IMR-90 (cell line): ENCODE results near the gene RIPK3. TPM values are rescaled to one million over a fixed set of nuclear protein-coding genes. Genes with fewer than 3 reads are reported as not detected.

Experiments used
- ATAC-seq: fragments of 200-7000 bp; cut with Tn5 transposase; 2 replicates; pipeline ENCODE4 v1.9.1; 2020; ENCODE audit warnings: low read depth, mild to moderate bottlenecking, moderate library complexity
- BruUV-seq: library from RNA; stranded (reverse); fragments of 400-500 nt; replicated peaks from 2 replicates; lab custom pipeline; 2021; lab: Mats Ljungman, UMichigan
- CTCF ChIA-PET: fragments of 300-600 bp; formaldehyde crosslinking; extraction: SDS; loops from one replicate; lab custom pipeline; 2021; ENCODE audit warnings: antibody characterized with exemption; lab: Yijun Ruan, JAX
- POLR2A ChIA-PET: fragments of 300-600 bp; sonication (Branson Sonifier 250); formaldehyde crosslinking; loops from one replicate; lab custom pipeline; 2022; ENCODE audit warnings: antibody characterized with exemption; ENCODE audit not compliant: unreplicated experiment; lab: Charles Lee
- DNase-seq: peaks from one replicate; pipeline ENCODE4 v3.0.0; 2013
- H2AFZ ChIP-seq: replicated peaks from 2 replicates; pipeline ENCODE3; 2013; ENCODE audit warnings: low read length, mild to moderate bottlenecking; ENCODE audit not compliant: poor library complexity
- H2AK5ac ChIP-seq: 2 replicates; pipeline ENCODE4 v1.6.1; 2013; ENCODE audit warnings: low read depth, low read length, inconsistent platforms
- H2AK9ac ChIP-seq: replicated peaks from 2 replicates; pipeline ENCODE3; 2013; ENCODE audit warnings: mild to moderate bottlenecking, low read depth, low read length, moderate library complexity; ENCODE audit not compliant: poor library complexity
- H2BK120ac ChIP-seq: 2 replicates; pipeline ENCODE4 v1.6.1; 2013; ENCODE audit warnings: low read depth, low read length, inconsistent platforms
- H2BK15ac ChIP-seq: 3 replicates; pipeline ENCODE4 v1.6.1; 2013; ENCODE audit warnings: low read depth, low read length, inconsistent platforms
- H2BK20ac ChIP-seq: 2 replicates; pipeline ENCODE4 v1.6.1; 2013; ENCODE audit warnings: low read depth, mild to moderate bottlenecking, inconsistent platforms, low read length, moderate library complexity
- H2BK5ac ChIP-seq: 2 replicates; pipeline ENCODE4 v1.6.1; 2013; ENCODE audit warnings: mild to moderate bottlenecking, low read depth, low read length, inconsistent platforms; ENCODE audit not compliant: poor library complexity, severe bottlenecking
- H3K14ac ChIP-seq: replicated peaks from 2 replicates; pipeline ENCODE4 v1.6.1; 2013; ENCODE audit warnings: low read depth, low read length, inconsistent platforms
- H3K18ac ChIP-seq: 2 replicates; pipeline ENCODE4 v1.6.1; 2013; ENCODE audit warnings: low read depth, low read length, control low read depth
- H3K23ac ChIP-seq: 2 replicates; pipeline ENCODE4 v1.6.1; 2013; ENCODE audit warnings: low read depth, low read length, inconsistent platforms
- H3K27ac ChIP-seq: 2 replicates; pipeline ENCODE4 v1.5.1; 2013; ENCODE audit warnings: mild to moderate bottlenecking, control low read depth, low read length; ENCODE audit not compliant: insufficient read depth
- H3K27me3 ChIP-seq: 2 replicates; pipeline ENCODE4 v1.6.1; 2013; ENCODE audit warnings: low read length; ENCODE audit not compliant: control insufficient read depth, insufficient read depth
- H3K36me3 ChIP-seq: 2 replicates; pipeline ENCODE4 v1.6.1; 2013; ENCODE audit warnings: low read length, mixed read lengths; ENCODE audit not compliant: control insufficient read depth, insufficient read depth
- H3K4ac ChIP-seq: 2 replicates; pipeline ENCODE4 v1.6.1; 2013; ENCODE audit warnings: low read depth, low read length, inconsistent platforms
- H3K4me1 ChIP-seq: 2 replicates; pipeline ENCODE4 v1.6.1; 2013; ENCODE audit warnings: low read length, mixed read lengths; ENCODE audit not compliant: control insufficient read depth, insufficient read depth
- H3K4me2 ChIP-seq: 2 replicates; pipeline ENCODE4 v1.6.1; 2013; ENCODE audit warnings: low read depth, mild to moderate bottlenecking, control low read depth, low read length, moderate library complexity
- H3K4me3 ChIP-seq: 2 replicates; pipeline ENCODE4 v1.5.1; 2013; ENCODE audit warnings: low read depth, mild to moderate bottlenecking, control low read depth, low read length, moderate library complexity; ENCODE audit not compliant: insufficient read depth
- H3K56ac ChIP-seq: 2 replicates; pipeline ENCODE4 v1.6.1; 2013; ENCODE audit warnings: low read length, inconsistent platforms; ENCODE audit not compliant: insufficient read depth; ENCODE audit errors: extremely low read depth
- H3K79me1 ChIP-seq, 2 experiments: 2 replicates each; pipeline ENCODE4 v1.6.1; 2013; ENCODE audit warnings: low read length in 2 of 2, inconsistent platforms in 1 of 2, low read depth in 1 of 2
- H3K9ac ChIP-seq: 2 replicates; pipeline ENCODE4 v1.6.1; 2013; ENCODE audit warnings: low read depth, low read length, control low read depth
- H3K9me1 ChIP-seq: 2 replicates; pipeline ENCODE4 v1.6.1; 2013; ENCODE audit warnings: low read length, inconsistent platforms; ENCODE audit not compliant: insufficient read depth
- H3K9me3 ChIP-seq: 2 replicates; pipeline ENCODE4 v1.6.1; 2013; ENCODE audit warnings: low read length; ENCODE audit not compliant: control insufficient read depth, insufficient read depth
- H4K20me1 ChIP-seq: 2 replicates; pipeline ENCODE4 v1.6.1; 2013; ENCODE audit warnings: low read length, inconsistent platforms; ENCODE audit not compliant: insufficient read depth
- H4K5ac ChIP-seq: 2 replicates; pipeline ENCODE4 v1.6.1; 2013; ENCODE audit warnings: mild to moderate bottlenecking, low read depth, low read length, control low read depth
- H4K8ac ChIP-seq, 2 experiments: 2 replicates each; pipeline ENCODE4 v1.6.1; 2013; ENCODE audit warnings: low read depth in 2 of 2, low read length in 2 of 2, control low read depth in 1 of 2, inconsistent platforms in 1 of 2
- H4K91ac ChIP-seq: 2 replicates; pipeline ENCODE4 v1.6.1; 2013; ENCODE audit warnings: low read depth, low read length, inconsistent platforms; ENCODE audit not compliant: insufficient read depth
- CHD1 ChIP-seq: IDR thresholded peaks from 2 replicates; pipeline ENCODE4 v1.6.1; 2012; ENCODE audit warnings: low read depth, low read length, improper control_type of control experiment
- FOS ChIP-seq: fragments of 150-350 bp; IDR thresholded peaks from 2 replicates; pipeline ENCODE4 v1.6.1; 2016; ENCODE audit warnings: low read depth, low read length
- MAZ ChIP-seq: IDR thresholded peaks from 2 replicates; pipeline ENCODE4 v1.6.1; 2012; ENCODE audit warnings: low read depth, mild to moderate bottlenecking, low read length, improper control_type of control experiment, moderate library complexity, borderline replicate concordance
- NFE2L2 ChIP-seq: fragments of 150-350 bp; IDR thresholded peaks from 2 replicates; pipeline ENCODE4 v1.6.1; 2016; ENCODE audit warnings: low read depth, mild to moderate bottlenecking, low read length
- POLR2A ChIP-seq: IDR thresholded peaks from 2 replicates; pipeline ENCODE4 v1.6.1; 2012; ENCODE audit warnings: mild to moderate bottlenecking, low read depth, low read length
- RCOR1 ChIP-seq: IDR thresholded peaks from 2 replicates; pipeline ENCODE4 v1.6.1; 2012; ENCODE audit warnings: mild to moderate bottlenecking, low read length, improper control_type of control experiment; ENCODE audit not compliant: insufficient replicate concordance
- SMC3 ChIP-seq: fragments of 150-350 bp; IDR thresholded peaks from 2 replicates; pipeline ENCODE4 v1.6.1; 2016; ENCODE audit warnings: low read depth, mild to moderate bottlenecking, antibody characterized with exemption, low read length, moderate library complexity
- WGBS, 2 experiments: methylation state at CpG; one replicate each; pipeline versions ENCODE4 v1.1.5 to v1.1.7; 2013; ENCODE audit warnings: missing lambda C conversion rate in 2 of 2; ENCODE audit not compliant: insufficient read length in 1 of 2; ENCODE audit errors: extremely low coverage in 2 of 2; 5-methylcytosine and 5-hydroxymethylcytosine counted together
- dilution Hi-C: fragments of 300-500 bp; cut with HindIII; formaldehyde crosslinking; loops from one replicate; pipeline ENCODE4 v1.14.3; 2018; ENCODE audit warnings: low sequenced_read_pairs; ENCODE audit not compliant: unreplicated experiment
- in situ Hi-C: fragments of 300-500 bp; cut with MboI; formaldehyde crosslinking; loops from 3 replicates; pipeline ENCODE4 v1.14.3; 2019; ENCODE audit warnings: low sequenced_read_pairs, inconsistent platforms, mixed read lengths
- intact Hi-C: fragments of 100-400 bp; cut with micrococcal nuclease; formaldehyde crosslinking; loops from 2 replicates; pipeline ENCODE4 v1.10.0; 2022
- polyA plus RNA-seq, 3 experiments: library from polyadenylated mRNA; depleted of rRNA; stranded (reverse); fragments of >200 nt; gene quantifications; 2 replicates each; pipeline ENCODE4 v1.2.3, GENCODE V29; 2012; ENCODE audit warnings: low replicate concordance in 1 of 3
- total RNA-seq: library from RNA; depleted of rRNA; stranded (reverse); fragments of >200 nt; gene quantifications from 2 replicates; pipeline ENCODE4 v1.2.3, GENCODE V29; 2012
- TF ChIP-seq, protein P1 (sequence below): fragments of 150-350 bp; IDR thresholded peaks from 2 replicates; pipeline ENCODE4 v1.6.1; 2017; ENCODE audit warnings: mild to moderate bottlenecking, antibody characterized with exemption, low read length, low read depth
- TF ChIP-seq, protein P2 (sequence below): conservative IDR thresholded peaks from 2 replicates; pipeline ENCODE4 v1.5.1; 2012; ENCODE audit warnings: mild to moderate bottlenecking, low read depth, low read length, improper control_type of control experiment

The RIPK3 gene
- total and polyA plus RNA-seq, 2 of the 4 experiments (the other 2 are of a cell fraction): 0.09 TPM; not detected in 1

DNA sequence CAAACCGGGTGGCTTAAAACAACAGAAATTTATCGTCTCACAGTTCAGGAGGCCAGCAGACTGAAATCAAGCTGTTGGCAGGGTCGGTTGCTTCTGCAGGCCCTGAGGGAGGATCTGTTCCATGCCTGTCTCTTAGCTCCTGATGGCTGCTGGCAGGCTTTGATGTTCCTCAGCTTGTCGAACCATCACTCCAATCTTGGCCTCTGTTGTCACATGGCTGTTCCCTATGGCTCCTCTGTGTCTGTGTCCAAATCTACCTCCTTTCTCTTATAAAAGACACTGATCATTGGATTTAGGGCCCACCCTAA lies 42.2 kb upstream of the RIPK3 start:
- Histone ChIP-seq H4K8ac (no peak overlapping the region), H3K18ac (no peak overlapping the region), H2AK9ac (no peak overlapping the region), H3K4ac (no peak overlapping the region), H3K4me2 (no peak overlapping the region), H2AFZ (no peak overlapping the region), H3K27me3 (peaks cover 8% of the 10 kb centered on the region), H2BK120ac (no peak overlapping the region), H2AK5ac (no peak overlapping the region), H3K4me1 (no peaks in the 10 kb centered on the region; the same call in 1 of the 2 replicates), H4K5ac (no peak overlapping the region), H2BK15ac (no peak overlapping the region), H3K9me1 (peaks cover 6% of the 10 kb centered on the region), H3K36me3 (peaks cover 13% of the 10 kb centered on the region), H3K79me1 (no peaks in the 10 kb centered on the region), H3K9me3 (no peaks in the 10 kb centered on the region), H4K91ac (no peak overlapping the region), H3K23ac (no peak overlapping the region), H3K9ac (no peak overlapping the region), H3K14ac (no peak overlapping the region), H2BK5ac (no peak overlapping the region), H3K4me3 (no peak overlapping the region), H3K27ac (no peak overlapping the region), H2BK20ac (no peak overlapping the region), H3K56ac (no peak overlapping the region), H4K20me1 (0 out of 2 replicates have a peak, but pooled peaks cover 3% of the 10 kb centered on the region)
- TF ChIP-seq FOS (no peak), RCOR1 (no peak), POLR2A (no peak), SMC3 (no peak), NFE2L2 (no peak), MAZ (no peak), CHD1 (no peak)
- TF ChIP-seq, protein P1, sequence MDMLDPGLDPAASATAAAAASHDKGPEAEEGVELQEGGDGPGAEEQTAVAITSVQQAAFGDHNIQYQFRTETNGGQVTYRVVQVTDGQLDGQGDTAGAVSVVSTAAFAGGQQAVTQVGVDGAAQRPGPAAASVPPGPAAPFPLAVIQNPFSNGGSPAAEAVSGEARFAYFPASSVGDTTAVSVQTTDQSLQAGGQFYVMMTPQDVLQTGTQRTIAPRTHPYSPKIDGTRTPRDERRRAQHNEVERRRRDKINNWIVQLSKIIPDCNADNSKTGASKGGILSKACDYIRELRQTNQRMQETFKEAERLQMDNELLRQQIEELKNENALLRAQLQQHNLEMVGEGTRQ: no peak
- TF ChIP-seq, protein P2, sequence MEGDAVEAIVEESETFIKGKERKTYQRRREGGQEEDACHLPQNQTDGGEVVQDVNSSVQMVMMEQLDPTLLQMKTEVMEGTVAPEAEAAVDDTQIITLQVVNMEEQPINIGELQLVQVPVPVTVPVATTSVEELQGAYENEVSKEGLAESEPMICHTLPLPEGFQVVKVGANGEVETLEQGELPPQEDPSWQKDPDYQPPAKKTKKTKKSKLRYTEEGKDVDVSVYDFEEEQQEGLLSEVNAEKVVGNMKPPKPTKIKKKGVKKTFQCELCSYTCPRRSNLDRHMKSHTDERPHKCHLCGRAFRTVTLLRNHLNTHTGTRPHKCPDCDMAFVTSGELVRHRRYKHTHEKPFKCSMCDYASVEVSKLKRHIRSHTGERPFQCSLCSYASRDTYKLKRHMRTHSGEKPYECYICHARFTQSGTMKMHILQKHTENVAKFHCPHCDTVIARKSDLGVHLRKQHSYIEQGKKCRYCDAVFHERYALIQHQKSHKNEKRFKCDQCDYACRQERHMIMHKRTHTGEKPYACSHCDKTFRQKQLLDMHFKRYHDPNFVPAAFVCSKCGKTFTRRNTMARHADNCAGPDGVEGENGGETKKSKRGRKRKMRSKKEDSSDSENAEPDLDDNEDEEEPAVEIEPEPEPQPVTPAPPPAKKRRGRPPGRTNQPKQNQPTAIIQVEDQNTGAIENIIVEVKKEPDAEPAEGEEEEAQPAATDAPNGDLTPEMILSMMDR: no peak
- dilution Hi-C loops (no loop called here), intact Hi-C loops (no loop called here), in situ Hi-C loops (no loop called here)
- 35% methylated on average over 2 of the region's 4 CpGs; no CpG with 5 or more reads in 1 of the 2 experiments for WGBS, 2 experiments
- no TSS peak for BruUV-seq
- no peak for DNase-seq
- ChIA-PET POLR2A (no interaction called here), CTCF (no interaction called here)
- no peak for ATAC-seq
